SK-N-SH (cell line): ENCODE data around the gene TIAL1. TPM values are rescaled to one million over a fixed set of nuclear protein-coding genes. Genes with fewer than 3 reads are reported as not detected.

Experiments used
- CTCF ChIA-PET: fragments of 300-600, 350-600 bp; formaldehyde crosslinking; extraction: SDS; loops from one replicate; lab custom pipeline; 2021; lab: Yijun Ruan, JAX
- POLR2A ChIA-PET: fragments of 350-600 bp; sonication (Branson Sonifier 250); formaldehyde crosslinking; extraction: SDS; loops from one replicate; lab custom pipeline; 2020; ENCODE audit warnings: antibody characterized with exemption, inconsistent platforms; lab: Yijun Ruan, JAX
- DNase-seq: peaks from one replicate; pipeline ENCODE4 v3.0.0; 2012
- H2AFZ ChIP-seq: fragments of 200-600 bp; sonication (generic); 2 replicates; pipeline ENCODE4 v1.8.1; 2016; ENCODE audit warnings: antibody characterized with exemption, mild to moderate bottlenecking, low read depth
- H3F3A ChIP-seq: fragments of 200-600 bp; sonication (generic); replicated peaks from 2 replicates; pipeline ENCODE3; 2016; ENCODE audit warnings: antibody characterized with exemption, mild to moderate bottlenecking; ENCODE audit not compliant: insufficient read depth
- H3K27ac ChIP-seq, 2 experiments: fragments of 200-500 bp in 1 of 2; fragments of 200-600 bp in 1 of 2; sonication (Bioruptor generic) in 1 of 2; sonication (generic), shearing (Covaris generic) in 1 of 2; 2 replicates each; pipeline versions ENCODE4 v1.5.1 to v1.6.1; 2014 to 2016; ENCODE audit warnings: low read depth in 2 of 2, inconsistent platforms in 1 of 2, low read length in 1 of 2, mild to moderate bottlenecking in 1 of 2, mixed read lengths in 1 of 2
- H3K27me3 ChIP-seq: fragments of 200-600 bp; sonication (generic), shearing (Covaris generic); 2 replicates; pipeline ENCODE4 v1.6.1; 2016; ENCODE audit warnings: mixed run types; ENCODE audit not compliant: insufficient read depth
- H3K36me3 ChIP-seq, 2 experiments: fragments of 200-500 bp in 1 of 2; fragments of 200-600 bp in 1 of 2; sonication (Bioruptor generic) in 1 of 2; sonication (generic) in 1 of 2; replicated peaks in 1 of 2; 2 replicates each; pipeline versions ENCODE3 to v1.5.1; 2014 to 2016; ENCODE audit warnings: low read length in 1 of 2, mild to moderate bottlenecking in 1 of 2; ENCODE audit not compliant: insufficient read depth in 2 of 2, control insufficient read depth in 1 of 2
- H3K4me1 ChIP-seq, 2 experiments: fragments of 200-500 bp in 1 of 2; fragments of 200-600 bp in 1 of 2; sonication (Bioruptor generic) in 1 of 2; sonication (generic), shearing (Covaris generic) in 1 of 2; 2 replicates each; pipeline versions ENCODE4 v1.5.1 to v1.6.1; 2014 to 2016; ENCODE audit warnings: low read depth in 1 of 2, low read length in 1 of 2, mixed run types in 1 of 2; ENCODE audit not compliant: insufficient read depth in 2 of 2, control insufficient read depth in 1 of 2
- H3K4me2 ChIP-seq: fragments of 200-600 bp; sonication (generic), shearing (Covaris generic); 2 replicates; pipeline ENCODE4 v1.6.1; 2017; ENCODE audit warnings: mixed run types
- H3K4me3 ChIP-seq, 2 experiments: fragments of 200-500 bp in 1 of 2; fragments of 200-600 bp in 1 of 2; sonication (Bioruptor generic) in 1 of 2; sonication (generic), shearing (Covaris generic) in 1 of 2; 2 replicates each; pipeline versions ENCODE4 v1.5.1 to v1.8.1; 2014 to 2016; ENCODE audit warnings: low read depth in 2 of 2, inconsistent platforms in 1 of 2, low read length in 1 of 2, mild to moderate bottlenecking in 1 of 2, mixed read lengths in 1 of 2, moderate library complexity in 1 of 2
- H3K79me2 ChIP-seq: fragments of 200-600 bp; sonication (generic); 2 replicates; pipeline ENCODE4 v1.8.1; 2017; ENCODE audit warnings: mild to moderate bottlenecking; ENCODE audit not compliant: insufficient read depth
- H3K9ac ChIP-seq: fragments of 200-600 bp; sonication (generic); 2 replicates; pipeline ENCODE4 v1.6.1; 2017; ENCODE audit warnings: mixed run types
- H3K9me2 ChIP-seq: fragments of 200-600 bp; sonication (generic); 2 replicates; pipeline ENCODE4 v1.6.1; 2017; ENCODE audit warnings: mixed run types
- H3K9me3 ChIP-seq: fragments of 200-600 bp; sonication (generic); 2 replicates; pipeline ENCODE4 v1.6.1; 2017; ENCODE audit warnings: mixed run types, mild to moderate bottlenecking, moderate library complexity
- H4K20me1 ChIP-seq: fragments of 200-600 bp; sonication (generic); 2 replicates; pipeline ENCODE4 v1.6.1; 2017; ENCODE audit warnings: mild to moderate bottlenecking, mixed run types; ENCODE audit not compliant: insufficient read depth
- EP300 ChIP-seq, 2 experiments: IDR thresholded peaks; 2 replicates each; pipeline versions ENCODE4 v1.4.0 to v1.6.1; 2012; ENCODE audit warnings: borderline replicate concordance in 1 of 2, low read depth in 1 of 2, low read length in 1 of 2
- FOXJ3 ChIP-seq: sonication (generic); formaldehyde crosslinking; IDR thresholded peaks from 2 replicates; pipeline ENCODE4 v1.5.1; 2020; ENCODE audit warnings: mild to moderate bottlenecking, missing genetic modification reagents
- FOXM1 ChIP-seq: IDR thresholded peaks from 2 replicates; pipeline ENCODE4 v1.4.0; 2012; ENCODE audit warnings: low read depth, mild to moderate bottlenecking
- GABPA ChIP-seq: IDR thresholded peaks from 2 replicates; pipeline ENCODE4 v1.4.0; 2012; ENCODE audit warnings: low read depth, mild to moderate bottlenecking
- GATA2 ChIP-seq: sonication (generic); formaldehyde crosslinking; IDR thresholded peaks from 2 replicates; pipeline ENCODE4 v1.5.0; 2020; ENCODE audit warnings: mild to moderate bottlenecking, missing genetic modification reagents
- JUND ChIP-seq: IDR thresholded peaks from 2 replicates; pipeline ENCODE4 v1.4.0; 2012
- MEF2A ChIP-seq: IDR thresholded peaks from 2 replicates; pipeline ENCODE4 v1.4.0; 2012; ENCODE audit warnings: low read depth, borderline replicate concordance
- MXI1 ChIP-seq: IDR thresholded peaks from 2 replicates; pipeline ENCODE4 v1.6.1; 2012; ENCODE audit warnings: mild to moderate bottlenecking, low read depth, low read length, improper control_type of control experiment
- NFIC ChIP-seq: IDR thresholded peaks from 2 replicates; pipeline ENCODE4 v1.4.0; 2012; ENCODE audit warnings: borderline replicate concordance
- NRF1 ChIP-seq: IDR thresholded peaks from 2 replicates; pipeline ENCODE4 v1.6.1; 2012; ENCODE audit warnings: low read depth, mild to moderate bottlenecking, low read length
- POLR2AphosphoS5 ChIP-seq: IDR thresholded peaks from 2 replicates; pipeline ENCODE4 v1.6.1; 2012; ENCODE audit warnings: low read depth, low read length
- RAD21 ChIP-seq: IDR thresholded peaks from 2 replicates; pipeline ENCODE4 v1.6.1; 2012; ENCODE audit warnings: mild to moderate bottlenecking, low read length
- RFX5 ChIP-seq: IDR thresholded peaks from 2 replicates; pipeline ENCODE4 v1.6.1; 2012; ENCODE audit warnings: mild to moderate bottlenecking, improper control_type of control experiment, low read length
- RXRA ChIP-seq: IDR thresholded peaks from 2 replicates; pipeline ENCODE4 v1.4.0; 2012; ENCODE audit warnings: low read depth, mild to moderate bottlenecking, borderline replicate concordance
- SIN3A ChIP-seq: IDR thresholded peaks from 2 replicates; pipeline ENCODE4 v1.6.1; 2012; ENCODE audit warnings: low read depth, mild to moderate bottlenecking, low read length, moderate library complexity, borderline replicate concordance
- TCF12 ChIP-seq: IDR thresholded peaks from 2 replicates; pipeline ENCODE4 v1.4.0; 2012
- TEAD4 ChIP-seq: IDR thresholded peaks from 2 replicates; pipeline ENCODE4 v1.4.0; 2012; ENCODE audit warnings: mild to moderate bottlenecking, borderline replicate concordance; ENCODE audit not compliant: insufficient read depth
- USF2 ChIP-seq: fragments of 150-350 bp; IDR thresholded peaks from 2 replicates; pipeline ENCODE4 v1.6.1; 2017; ENCODE audit warnings: antibody characterized with exemption, low read length, low read depth, borderline replicate concordance
- YY1 ChIP-seq: IDR thresholded peaks from 2 replicates; pipeline ENCODE4 v1.4.0; 2012; ENCODE audit warnings: low read depth, mild to moderate bottlenecking
- WGBS: methylation state at CpG from one replicate; pipeline ENCODE4 v1.1.6; 2017; ENCODE audit warnings: low lambda C conversion rate; 5-methylcytosine and 5-hydroxymethylcytosine counted together
- polyA plus RNA-seq, 3 experiments: library from polyadenylated mRNA; depleted of rRNA; stranded (reverse); fragments of >200 nt; gene quantifications; 2 replicates each; pipeline ENCODE4 v1.2.3, GENCODE V29; 2012

TIAL1 gene
- polyA plus RNA-seq, 1 of the 3 experiments (the other 2 are of a cell fraction), result 58.0 TPM

GRCh38 chr10:119613741-119614140, 17.0 kb upstream of the TIAL1 start:
- Histone ChIP-seq H3K4me1 (peaks cover 0 to 4% of the 10 kb centered on the region in 2 experiments; a peak in 1 of 4 replicates), H2AFZ (no peak overlapping the region), H4K20me1 (no peaks in the 10 kb centered on the region), H3K4me3 (no peak overlapping the region), H3K9me3 (no peaks in the 10 kb centered on the region), H3K4me2 (no peak overlapping the region), H3K36me3 (no peaks in the 10 kb centered on the region), H3K9me2 (no peaks in the 10 kb centered on the region), H3K27me3 (no peaks in the 10 kb centered on the region), H3K79me2 (no peaks in the 10 kb centered on the region), H3F3A (no peaks in the 10 kb centered on the region), H3K27ac (no peak overlapping the region), H3K9ac (no peak overlapping the region)
- DNase-seq, result no peak
- CTCF ChIA-PET, result interaction anchor here (0.8 to 1.8 kb wide), 4 partner anchors 12 to 246 kb away, joined by 3 to 5 read pairs (median 4); no protein-coding TSS in a partner anchor
- 91% methylated on average over 6 of the region's 6 CpGs for WGBS
- POLR2A ChIA-PET, result no interaction called here
- TF ChIP-seq NRF1 (no peak), RXRA (no peak), TEAD4 (no peak), FOXJ3 (CRISPR knock-in tag) (no peak), NFIC (no peak), FOXM1 (no peak), RAD21 (no peak), JUND (no peak), GABPA (no peak), TCF12 (no peak), POLR2AphosphoS5 (no peak), EP300 (IDR thresholded peaks at IDR 0.05; ENCODE audit: borderline replicate concordance in 1 of 2, low read depth in 1 of 2, low read length in 1 of 2) (no peak), YY1 (no peak)

GRCh38 chr10:119611433-119611832, 14.7 kb upstream of the TIAL1 start:
- Histone ChIP-seq H3K27ac (no peak overlapping the region), H2AFZ (no peak overlapping the region), H3K9me2 (no peaks in the 10 kb centered on the region), H3K36me3 (no peaks in the 10 kb centered on the region), H3K9me3 (no peaks in the 10 kb centered on the region), H3K4me1 (peaks cover 0 to 4% of the 10 kb centered on the region in 2 experiments; a peak in 1 of 4 replicates), H3K27me3 (no peaks in the 10 kb centered on the region), H3K4me2 (no peak overlapping the region), H3K4me3 (no peak overlapping the region), H3K79me2 (no peaks in the 10 kb centered on the region), H4K20me1 (no peaks in the 10 kb centered on the region), H3K9ac (no peak overlapping the region), H3F3A (no peaks in the 10 kb centered on the region)
- no peak for DNase-seq
- ChIA-PET POLR2A (no interaction called here), CTCF (interaction anchor here (1.7 kb wide), 1 partner anchor 248 kb away, joined by 7 read pairs; no protein-coding TSS in a partner anchor)
- TF ChIP-seq RFX5 (no peak), MEF2A (no peak), SIN3A (no peak), MXI1 (no peak), GATA2 (CRISPR knock-in tag) (no peak), USF2 (no peak), NRF1 (no peak)
- 70% methylated on average over 4 of the region's 4 CpGs for WGBS
